Dedifferentiated amniotic fluid mesenchymal stem cell (primary cell): ENCODE measurements around the gene XCR1.

Experiments
- DNase-seq: peaks from one replicate; pipeline ENCODE4 v3.0.0-alpha.2; 2016; ENCODE audit errors: extremely low spot score

The XCR1 gene

GRCh38 chr3:45984331-45985312 is 42.7 kb downstream of the XCR1 start:
- DNase-seq, result peak; percentile 75

DNA sequence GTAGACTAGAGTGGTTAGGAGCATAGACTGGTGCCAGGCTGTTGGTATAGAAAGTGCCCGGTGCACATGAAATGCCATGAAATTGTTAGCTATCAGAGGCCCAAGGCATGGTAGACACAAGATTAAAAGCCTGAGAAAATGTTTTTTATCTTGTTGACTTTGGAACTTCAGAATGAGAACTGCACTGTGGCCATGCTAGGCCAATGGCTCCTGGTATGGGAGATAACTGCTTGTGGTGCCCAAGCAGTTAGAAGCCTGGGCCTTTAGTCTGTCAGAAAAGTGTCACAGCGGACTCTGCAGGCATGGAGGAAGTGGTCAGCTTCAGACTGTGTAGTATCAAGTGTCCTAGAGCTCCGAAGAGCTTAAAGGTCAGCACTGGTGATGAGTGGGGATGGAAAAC is 43.5 kb downstream of the XCR1 start:
- DNase-seq, result no peak

- no peak for DNase-seq
Observed at GRCh38 chr3:45981346-45982074, 45.8 kb downstream of the XCR1 start.

DNA sequence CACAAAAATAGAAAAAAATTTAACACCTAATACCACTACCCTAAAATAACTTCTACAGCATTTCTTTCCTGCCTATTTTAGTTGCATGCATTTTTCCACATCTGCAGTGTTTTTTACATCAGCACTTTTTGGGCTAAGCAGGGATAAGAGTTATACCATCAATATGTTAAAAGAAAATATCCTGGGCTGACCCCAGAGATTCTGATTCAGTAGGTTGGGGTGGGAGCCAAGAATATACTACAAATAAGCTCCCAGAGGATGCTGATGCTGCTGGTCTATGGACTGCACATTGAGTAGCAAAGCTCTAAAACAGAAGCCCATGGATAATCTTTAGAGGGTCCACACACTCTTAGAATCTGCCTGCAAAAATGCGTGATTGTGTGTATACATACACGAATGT is 46.5 kb downstream of the XCR1 start:
- no peak for DNase-seq

- no peak for DNase-seq
Observed at GRCh38 chr3:45980229-45980813, 47.0 kb downstream of the XCR1 start.

GRCh38 chr3:45979378-45979777 is 47.9 kb downstream of the XCR1 start:
- DNase-seq, result no peak

GRCh38 chr3:45978006-45978761 is 49.1 kb downstream of the XCR1 start:
- no peak for DNase-seq

- DNase-seq, result no peak
Observed at GRCh38 chr3:45976191-45977091, 50.8 kb downstream of the XCR1 start.

DNA sequence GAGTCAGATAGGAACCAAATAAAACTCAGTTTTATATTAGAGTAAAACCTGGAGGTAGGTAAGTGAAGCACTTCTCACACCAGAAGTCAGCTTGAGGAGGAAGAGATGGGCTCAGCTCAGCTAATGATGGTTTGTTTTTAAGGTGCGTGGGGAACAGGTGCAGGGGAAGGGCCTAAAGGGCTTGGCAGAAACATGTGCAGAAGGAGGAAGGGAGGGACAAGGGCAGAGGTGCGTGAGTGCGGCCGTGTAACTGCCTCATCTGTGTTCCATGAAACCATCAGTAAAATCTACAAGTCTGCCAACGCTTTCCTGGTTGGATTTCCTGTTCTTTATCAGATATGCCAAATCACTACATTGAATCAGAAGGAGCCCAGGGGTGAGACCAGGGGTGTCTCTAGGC is 51.6 kb downstream of the XCR1 start:
- no peak for DNase-seq

DNA sequence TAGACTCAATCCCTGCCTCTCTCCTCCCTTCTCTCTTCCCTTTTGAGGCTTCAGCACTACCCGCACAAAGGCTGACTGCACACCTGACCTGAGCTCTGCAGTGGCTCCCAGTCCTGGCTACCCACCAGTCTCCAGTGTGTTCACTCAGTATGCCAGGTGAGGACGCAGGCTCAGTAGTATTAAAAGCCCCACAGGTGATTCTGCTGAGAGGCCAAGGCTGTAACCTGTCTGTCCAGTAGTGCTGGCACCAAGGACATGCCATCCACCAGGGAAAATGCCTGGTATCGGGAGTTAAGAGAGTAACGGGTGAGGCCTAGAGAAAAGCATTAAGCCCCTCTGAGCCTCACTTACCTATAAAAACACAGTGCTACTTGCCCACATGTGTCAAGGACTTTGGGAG is 52.6 kb downstream of the XCR1 start:
- DNase-seq, result no peak

GRCh38 chr3:45972534-45973402 is 54.5 kb downstream of the XCR1 start:
- DNase-seq, result peak; percentile 84

DNA sequence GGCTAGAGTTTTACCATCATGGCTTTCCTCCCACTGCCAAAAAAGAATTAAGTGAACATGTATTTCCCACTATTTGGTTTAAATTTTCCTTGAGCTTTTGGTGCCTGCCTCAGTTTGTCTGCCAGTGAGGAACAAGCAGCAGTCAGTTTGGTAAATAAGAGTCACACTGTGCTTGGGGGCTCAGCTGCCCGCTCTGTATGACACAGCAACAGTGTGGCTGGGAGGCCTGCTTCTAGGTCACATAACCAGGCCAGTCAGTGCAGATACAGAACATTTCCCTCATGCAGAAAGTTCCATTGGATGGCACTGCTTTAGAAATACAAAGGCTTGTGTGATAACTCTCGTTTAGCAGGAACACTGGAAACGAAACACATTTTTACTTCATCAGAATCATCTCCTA is 57.3 kb downstream of the XCR1 start:
- no peak for DNase-seq

- DNase-seq, result no peak
Observed at GRCh38 chr3:45969116-45969515, 58.2 kb downstream of the XCR1 start.

DNA sequence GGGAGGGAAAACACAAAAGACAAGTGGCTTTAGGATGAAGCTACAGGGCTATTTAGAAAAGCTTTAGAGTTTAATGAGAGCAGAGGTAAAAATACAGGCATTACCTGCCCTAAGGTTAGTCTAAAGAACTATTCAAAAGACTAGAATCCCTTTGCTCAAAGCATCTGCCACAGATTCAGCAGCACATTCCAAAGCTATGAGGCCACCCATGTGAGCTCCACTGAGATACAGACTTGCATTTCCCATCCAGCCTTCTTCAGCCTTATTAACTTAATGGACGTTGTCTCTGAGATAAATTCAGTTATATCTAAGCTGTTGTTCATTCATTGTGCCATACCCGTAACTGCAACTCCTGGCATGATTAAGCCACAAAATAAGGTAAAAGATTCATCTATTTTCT is 58.6 kb downstream of the XCR1 start:
- peak; percentile 52 for DNase-seq

DNA sequence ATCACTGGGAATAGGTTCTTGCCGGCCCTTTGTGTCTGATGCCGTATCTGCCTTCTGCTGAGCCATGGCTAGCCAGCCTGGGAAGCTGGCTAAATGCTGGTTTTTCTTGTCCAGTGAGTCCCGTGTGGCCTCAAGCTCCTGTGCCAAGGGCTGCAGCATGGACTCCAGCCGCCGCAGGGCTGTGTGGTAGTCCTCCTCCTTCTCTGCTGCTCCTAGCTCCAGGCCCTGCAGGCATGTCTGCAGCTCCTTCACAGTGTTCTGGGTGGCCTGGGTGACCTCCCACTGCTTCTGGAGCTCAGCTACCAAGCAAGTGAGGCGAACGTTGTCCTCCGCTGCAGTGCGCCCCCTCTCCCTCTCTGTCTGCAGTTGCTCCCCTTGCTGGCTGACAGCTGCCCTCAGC is 59.1 kb downstream of the XCR1 start:
- no peak for DNase-seq

- DNase-seq, result no peak
Observed at GRCh38 chr3:45967724-45968123, 59.6 kb downstream of the XCR1 start.
